H9 (cell line): Measurements from ENCODE around the gene PXN. TPM values are rescaled to one million over a fixed set of nuclear protein-coding genes. Genes with fewer than 3 reads are reported as not detected.

Experiments
- DNase-seq: peaks from one replicate; pipeline ENCODE4 v3.0.0-alpha.2; 2017
- H2AFZ ChIP-seq: one replicate; pipeline ENCODE4 v1.6.1; 2013; ENCODE audit warnings: mild to moderate bottlenecking, low read length, control low read depth, moderate library complexity
- H2AK5ac ChIP-seq: 2 replicates; pipeline ENCODE4 v1.6.1; 2013; ENCODE audit warnings: low read length, control low read depth, mixed read lengths; ENCODE audit not compliant: insufficient read length
- H2BK120ac ChIP-seq: one replicate; pipeline ENCODE4 v1.6.1; 2013; ENCODE audit warnings: low read depth, mild to moderate bottlenecking, low read length, control low read depth, inconsistent platforms; ENCODE audit not compliant: poor library complexity, severe bottlenecking
- H2BK12ac ChIP-seq: 2 replicates; pipeline ENCODE4 v1.6.1; 2013; ENCODE audit warnings: low read length, control low read depth, mixed read lengths, low read depth; ENCODE audit not compliant: insufficient read length
- H2BK15ac ChIP-seq: 2 replicates; pipeline ENCODE4 v1.6.1; 2013; ENCODE audit warnings: low read depth, low read length, control low read depth
- H2BK20ac ChIP-seq: one replicate; pipeline ENCODE4 v1.6.1; 2013; ENCODE audit warnings: low read depth, mild to moderate bottlenecking, low read length, control low read depth, inconsistent platforms; ENCODE audit not compliant: poor library complexity, severe bottlenecking
- H2BK5ac ChIP-seq: 2 replicates; pipeline ENCODE4 v1.6.1; 2013; ENCODE audit warnings: low read length, control low read depth, mixed read lengths; ENCODE audit not compliant: insufficient read length
- H3K14ac ChIP-seq: 2 replicates; pipeline ENCODE4 v1.6.1; 2013; ENCODE audit warnings: low read length, control low read depth; ENCODE audit not compliant: insufficient read depth
- H3K18ac ChIP-seq: 2 replicates; pipeline ENCODE4 v1.6.1; 2013; ENCODE audit warnings: low read depth, mild to moderate bottlenecking, mixed read lengths, low read length, control low read depth; ENCODE audit not compliant: insufficient read length
- H3K23ac ChIP-seq: 2 replicates; pipeline ENCODE4 v1.6.1; 2013; ENCODE audit warnings: low read length, control low read depth, mixed read lengths, low read depth; ENCODE audit not compliant: insufficient read length
- H3K23me2 ChIP-seq: 2 replicates; pipeline ENCODE4 v1.6.1; 2013; ENCODE audit warnings: low read depth, mild to moderate bottlenecking, mixed read lengths, low read length, control low read depth; ENCODE audit not compliant: insufficient read length, poor library complexity, severe bottlenecking
- H3K27ac ChIP-seq: 2 replicates; pipeline ENCODE4 v1.5.1; 2013; ENCODE audit warnings: low read length, control low read depth, mixed read lengths, low read depth; ENCODE audit not compliant: insufficient read length
- H3K27me3 ChIP-seq: 2 replicates; pipeline ENCODE4 v1.6.1; 2013; ENCODE audit warnings: low read length, control low read depth, inconsistent platforms; ENCODE audit not compliant: insufficient read depth
- H3K4ac ChIP-seq: 2 replicates; pipeline ENCODE4 v1.6.1; 2013; ENCODE audit warnings: low read depth, mild to moderate bottlenecking, control low read depth, inconsistent platforms, low read length, moderate library complexity
- H3K4me1 ChIP-seq: 2 replicates; pipeline ENCODE4 v1.6.1; 2013; ENCODE audit warnings: low read length, control low read depth, inconsistent platforms; ENCODE audit not compliant: insufficient read depth
- H3K4me2 ChIP-seq: 2 replicates; pipeline ENCODE4 v1.6.1; 2013; ENCODE audit warnings: low read length, control low read depth, mixed read lengths; ENCODE audit not compliant: insufficient read length, insufficient read depth
- H3K56ac ChIP-seq: 2 replicates; pipeline ENCODE4 v1.6.1; 2013; ENCODE audit warnings: low read depth, mild to moderate bottlenecking, mixed read lengths, low read length, control low read depth; ENCODE audit not compliant: insufficient read length
- H3K79me1 ChIP-seq: 2 replicates; pipeline ENCODE4 v1.6.1; 2013; ENCODE audit warnings: low read depth, mild to moderate bottlenecking, moderate library complexity, low read length, control low read depth, inconsistent platforms; ENCODE audit not compliant: insufficient read depth, poor library complexity, severe bottlenecking
- H3K79me2 ChIP-seq: 2 replicates; pipeline ENCODE4 v1.6.1; 2013; ENCODE audit warnings: low read length, control low read depth, inconsistent platforms; ENCODE audit not compliant: insufficient read depth
- H3K9ac ChIP-seq: 2 replicates; pipeline ENCODE4 v1.6.1; 2013; ENCODE audit warnings: low read length, control low read depth, mixed read lengths; ENCODE audit not compliant: insufficient read length; ENCODE audit errors: extremely low read depth
- H3K9me3 ChIP-seq: one replicate; pipeline ENCODE4 v1.6.1; 2013; ENCODE audit warnings: low read depth, low read length, inconsistent platforms; ENCODE audit not compliant: control insufficient read depth
- H3T11ph ChIP-seq: one replicate; pipeline ENCODE4 v1.6.1; 2013; ENCODE audit warnings: mild to moderate bottlenecking, low read length, control low read depth, inconsistent platforms
- H4K20me1 ChIP-seq: one replicate; pipeline ENCODE4 v1.6.1; 2013; ENCODE audit not compliant: control insufficient read depth, insufficient read length, insufficient read depth
- H4K5ac ChIP-seq: 2 replicates; pipeline ENCODE4 v1.6.1; 2013; ENCODE audit warnings: low read depth, mild to moderate bottlenecking, mixed read lengths, low read length, control low read depth; ENCODE audit not compliant: insufficient read length
- H4K8ac ChIP-seq: replicated peaks from 2 replicates; pipeline ENCODE4 v1.6.1; 2013; ENCODE audit warnings: low read length, control low read depth, mixed read lengths, low read depth; ENCODE audit not compliant: insufficient read length
- H4K91ac ChIP-seq: 2 replicates; pipeline ENCODE4 v1.6.1; 2013; ENCODE audit warnings: low read depth, mild to moderate bottlenecking, moderate library complexity, mixed read lengths, low read length, control low read depth; ENCODE audit not compliant: insufficient read length
- H3K27ac Mint-ChIP-seq, 3 experiments: 2 replicates in 2 of 3; 3 replicates in 1 of 3; pipeline ENCODE4 v1.8.0; 2020 to 2021; ENCODE audit warnings: mixed read lengths in 3 of 3, mild to moderate bottlenecking in 1 of 3, moderate library complexity in 1 of 3
- H3K27me3 Mint-ChIP-seq: 2 replicates; pipeline ENCODE4 v1.8.0; 2021; ENCODE audit warnings: low read depth, mild to moderate bottlenecking, moderate library complexity, mixed read lengths
- H3K36me3 Mint-ChIP-seq, 3 experiments: 2 replicates in 2 of 3; 3 replicates in 1 of 3; pipeline ENCODE4 v1.8.0; 2020 to 2021; ENCODE audit warnings: low read depth in 3 of 3, mixed read lengths in 3 of 3; ENCODE audit not compliant: insufficient read depth in 1 of 3
- H3K4me1 Mint-ChIP-seq, 2 experiments: 2 replicates each; pipeline ENCODE4 v1.8.0; 2020; ENCODE audit warnings: mixed read lengths in 2 of 2
- H3K4me3 Mint-ChIP-seq, 2 experiments: 2 replicates in 1 of 2; 3 replicates in 1 of 2; pipeline ENCODE4 v1.8.0; 2020 to 2021; ENCODE audit warnings: mild to moderate bottlenecking in 2 of 2, mixed read lengths in 2 of 2, moderate library complexity in 1 of 2
- H3K9me3 Mint-ChIP-seq, 2 experiments: 2 replicates in 1 of 2; 3 replicates in 1 of 2; pipeline ENCODE4 v1.8.0; 2020; ENCODE audit warnings: mild to moderate bottlenecking in 2 of 2, mixed read lengths in 2 of 2, moderate library complexity in 1 of 2
- WGBS: extraction: QIAGEN DNeasy Blood & Tissue Kit; methylation state at CpG from one replicate; pipeline ENCODE4 v1.1.7; 2013; ENCODE audit warnings: missing lambda C conversion rate, low lambda C conversion rate, mixed read lengths; ENCODE audit not compliant: insufficient read length; ENCODE audit errors: extremely low coverage; 5-methylcytosine and 5-hydroxymethylcytosine counted together
- total RNA-seq: library from RNA; stranded (reverse); gene quantifications from 2 replicates; pipeline ENCODE4 v1.2.1, GENCODE V29; 2021
- TF ChIP-seq, protein P1 (sequence below): fragments of 200-600 bp; sonication (generic); conservative IDR thresholded peaks from 3 replicates; pipeline ENCODE4 v1.8.0; 2021; ENCODE audit warnings: antibody characterized with exemption, mild to moderate bottlenecking

PXN gene
- total RNA-seq, 1 experiment from 2014 or later: 92.8 TPM

DNA sequence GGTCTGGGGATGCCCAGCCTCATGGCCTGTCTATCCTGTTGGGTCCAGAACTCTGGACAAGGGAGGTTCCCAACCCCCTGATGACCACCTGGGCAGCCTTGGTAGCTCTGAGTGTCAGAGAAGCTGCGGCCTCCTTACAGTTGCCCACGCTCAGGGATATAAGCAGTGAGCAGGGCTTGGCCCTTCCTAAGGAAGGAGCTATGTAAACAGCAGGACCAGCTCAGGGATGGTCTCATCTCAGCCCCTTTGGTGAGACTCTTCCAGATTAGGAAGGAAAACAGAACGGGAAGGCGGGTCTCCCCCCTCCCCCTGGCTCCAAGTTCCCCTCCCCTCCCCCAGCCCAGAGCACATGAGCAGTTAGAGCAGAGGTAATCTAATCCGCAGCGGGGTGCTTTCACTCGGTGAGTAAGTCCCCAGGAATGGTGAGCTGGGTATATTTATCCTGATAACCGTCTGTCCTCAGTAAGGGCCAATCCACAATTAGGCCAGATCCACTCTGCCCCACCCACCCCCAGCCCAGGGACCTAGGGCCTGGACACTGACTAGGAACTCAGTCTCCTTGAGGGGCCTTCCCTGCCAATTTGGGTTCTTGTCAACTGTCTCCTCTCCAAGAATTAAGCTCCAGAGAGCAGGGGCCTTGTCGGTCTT, 35.1 kb downstream of the PXN start:
- H2BK15ac ChIP-seq: no peak overlapping the region
- no peak overlapping the region for H3T11ph ChIP-seq
- H2AK5ac ChIP-seq: peak overlapping the region; percentile 23
- H4K8ac ChIP-seq: no peak overlapping the region
- TF ChIP-seq, protein P1, sequence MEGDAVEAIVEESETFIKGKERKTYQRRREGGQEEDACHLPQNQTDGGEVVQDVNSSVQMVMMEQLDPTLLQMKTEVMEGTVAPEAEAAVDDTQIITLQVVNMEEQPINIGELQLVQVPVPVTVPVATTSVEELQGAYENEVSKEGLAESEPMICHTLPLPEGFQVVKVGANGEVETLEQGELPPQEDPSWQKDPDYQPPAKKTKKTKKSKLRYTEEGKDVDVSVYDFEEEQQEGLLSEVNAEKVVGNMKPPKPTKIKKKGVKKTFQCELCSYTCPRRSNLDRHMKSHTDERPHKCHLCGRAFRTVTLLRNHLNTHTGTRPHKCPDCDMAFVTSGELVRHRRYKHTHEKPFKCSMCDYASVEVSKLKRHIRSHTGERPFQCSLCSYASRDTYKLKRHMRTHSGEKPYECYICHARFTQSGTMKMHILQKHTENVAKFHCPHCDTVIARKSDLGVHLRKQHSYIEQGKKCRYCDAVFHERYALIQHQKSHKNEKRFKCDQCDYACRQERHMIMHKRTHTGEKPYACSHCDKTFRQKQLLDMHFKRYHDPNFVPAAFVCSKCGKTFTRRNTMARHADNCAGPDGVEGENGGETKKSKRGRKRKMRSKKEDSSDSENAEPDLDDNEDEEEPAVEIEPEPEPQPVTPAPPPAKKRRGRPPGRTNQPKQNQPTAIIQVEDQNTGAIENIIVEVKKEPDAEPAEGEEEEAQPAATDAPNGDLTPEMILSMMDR: no peak
- H3K23ac ChIP-seq: no peak overlapping the region
- peak overlapping the region; percentile 98 for H4K91ac ChIP-seq
- H3K79me2 ChIP-seq: peaks cover 9% of the 10 kb centered on the region; the same call in 1 of the 2 replicates
- Mint-ChIP-seq H3K36me3 (peaks cover 3 to 7% (median 5%) of the 10 kb centered on the region in 3 experiments; a peak in 4 of 7 replicates), H3K4me3 (peak overlapping the region; percentile 51 to 67), H3K27me3 (no peaks in the 10 kb centered on the region), H3K27ac (peak overlapping the region; percentile 99), H3K4me1 (peaks cover 85 to 89% of the 10 kb centered on the region in 2 experiments), H3K9me3 (no peaks in the 10 kb centered on the region)
- no CpG with 5 or more reads among the region's 9 CpGs for WGBS
- no peak overlapping the region for H2AFZ ChIP-seq
- peaks cover 39% of the 10 kb centered on the region for H3K4me1 ChIP-seq
- no peaks in the 10 kb centered on the region for H3K9me3 ChIP-seq
- peak overlapping the region; percentile 86 for H3K27ac ChIP-seq
- peak overlapping the region; percentile 72 for H3K14ac ChIP-seq
- peak overlapping the region; percentile 88 for H3K18ac ChIP-seq
- H3K4me2 ChIP-seq: peak overlapping the region; percentile 19
- H3K79me1 ChIP-seq: peaks cover 3% of the 10 kb centered on the region
- H2BK5ac ChIP-seq: peak overlapping the region; percentile 82
- H4K5ac ChIP-seq: peak overlapping the region; percentile 67
- H2BK20ac ChIP-seq: no peak overlapping the region
- H4K20me1 ChIP-seq: no peaks in the 10 kb centered on the region
- peaks cover 3% of the 10 kb centered on the region for H3K23me2 ChIP-seq
- peak overlapping the region; percentile 58 for H3K9ac ChIP-seq
- peak; percentile 98 for DNase-seq
- H3K56ac ChIP-seq: peak overlapping the region; percentile 14
- peak overlapping the region; percentile 74 for H2BK120ac ChIP-seq
- H2BK12ac ChIP-seq: peak overlapping the region; percentile 100
- no peaks in the 10 kb centered on the region for H3K27me3 ChIP-seq
- H3K4ac ChIP-seq: peak overlapping the region; percentile 85
